Effector CD8-positive, alpha-beta T cell (primary cell): ENCODE data around the gene AMELX.

Experiments
- DNase-seq: peaks from one replicate; lab custom pipeline; 2025; lab: John Stamatoyannopoulos, UW
- total RNA-seq, 4 experiments: gene quantifications; one replicate each; lab custom pipeline; 2026; lab: John Stamatoyannopoulos, UW

AMELX gene
- 0 reads per million in 4 experiments for total RNA-seq

- no peak for DNase-seq
These were observed at the start of gene AMELX for GRCh38 chrX:11293113-11293512. Gene AMELX (plus strand): TSS chrX:11293413. CDS start chrX:11294789, 1,376 bp downstream.

GRCh38 chrX:11244636-11245035, 48.6 kb upstream of the AMELX start:
- DNase-seq = no peak

DNA sequence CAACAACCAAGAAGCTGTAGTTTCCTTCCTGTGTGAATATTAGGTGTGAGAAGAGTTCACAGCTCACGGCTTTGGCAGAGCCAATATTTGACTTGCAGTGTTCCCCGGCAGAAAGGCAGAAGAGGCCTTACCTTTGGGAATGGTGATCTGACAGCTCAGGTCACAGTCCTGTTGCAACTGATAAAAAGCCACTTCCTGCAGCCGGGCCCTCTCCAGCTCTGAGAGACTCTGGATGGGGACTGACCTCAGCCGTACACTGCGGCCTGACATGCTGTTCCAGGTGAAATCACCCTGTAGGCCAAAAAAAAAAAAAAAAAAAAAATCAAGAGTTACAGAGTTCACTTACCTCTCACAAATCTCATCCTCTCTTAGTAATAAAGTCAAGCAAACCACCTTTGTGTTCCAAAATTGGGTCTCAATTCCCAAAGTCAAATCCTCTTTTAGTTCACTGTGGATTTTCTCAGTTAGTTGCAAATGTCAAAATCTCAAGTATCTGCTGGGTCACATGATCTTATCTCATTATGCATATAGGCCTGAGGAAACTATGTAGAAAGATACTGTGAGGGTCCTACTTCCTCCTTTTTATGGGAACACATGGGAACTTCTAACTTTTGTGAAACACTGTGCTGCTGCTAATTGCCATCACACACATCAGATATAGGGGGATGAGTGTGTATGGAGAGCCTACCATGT, 38.6 kb upstream of the AMELX start:
- no peak for DNase-seq

DNA sequence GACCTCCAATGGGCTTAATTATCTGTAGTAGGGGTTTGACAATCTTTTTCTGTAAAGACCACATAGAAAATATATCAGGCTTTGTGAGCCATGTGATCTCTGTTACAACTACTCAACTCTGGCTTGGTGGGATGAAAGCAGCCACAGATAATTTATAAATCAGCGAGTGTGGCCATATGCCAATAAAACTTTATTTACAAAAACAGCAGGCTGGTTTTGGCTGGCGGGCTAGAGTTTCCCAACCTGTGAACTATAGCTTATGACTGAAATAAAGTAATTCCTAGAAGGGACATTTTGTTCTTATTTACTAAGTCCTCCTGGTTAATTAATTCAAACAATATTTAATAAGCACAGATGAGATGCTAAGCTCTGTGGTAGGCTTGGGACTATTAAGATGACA, 35.9 kb upstream of the AMELX start:
- no peak for DNase-seq

- DNase-seq = no peak
These were observed 35.5 kb upstream of the AMELX start for GRCh38 chrX:11257711-11258110.

DNA sequence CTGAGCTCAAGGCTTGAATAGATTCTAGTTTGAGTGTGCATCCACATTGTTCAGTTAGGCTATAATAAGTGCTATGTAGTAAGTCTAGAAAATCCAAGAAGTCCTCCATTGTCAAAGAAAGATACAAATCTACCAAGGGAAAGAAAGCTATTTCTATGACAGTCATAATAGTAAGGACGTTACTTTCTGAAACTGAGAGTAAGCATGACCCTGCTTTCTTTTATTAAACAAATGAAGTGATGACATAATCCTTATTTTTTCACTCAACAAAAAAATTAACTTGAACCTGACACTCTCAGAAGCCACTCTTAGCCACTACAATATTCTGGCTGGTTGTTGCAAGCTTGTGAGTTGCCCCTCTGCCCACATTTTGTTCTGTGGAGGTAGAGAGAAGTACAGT, 33.8 kb upstream of the AMELX start:
- DNase-seq = no peak

GRCh38 chrX:11261260-11261659, 32.0 kb upstream of the AMELX start:
- no peak for DNase-seq

- DNase-seq = no peak
These were observed 28.3 kb upstream of the AMELX start for GRCh38 chrX:11264925-11265324.

GRCh38 chrX:11265352-11265751, 27.9 kb upstream of the AMELX start:
- no peak for DNase-seq

DNA sequence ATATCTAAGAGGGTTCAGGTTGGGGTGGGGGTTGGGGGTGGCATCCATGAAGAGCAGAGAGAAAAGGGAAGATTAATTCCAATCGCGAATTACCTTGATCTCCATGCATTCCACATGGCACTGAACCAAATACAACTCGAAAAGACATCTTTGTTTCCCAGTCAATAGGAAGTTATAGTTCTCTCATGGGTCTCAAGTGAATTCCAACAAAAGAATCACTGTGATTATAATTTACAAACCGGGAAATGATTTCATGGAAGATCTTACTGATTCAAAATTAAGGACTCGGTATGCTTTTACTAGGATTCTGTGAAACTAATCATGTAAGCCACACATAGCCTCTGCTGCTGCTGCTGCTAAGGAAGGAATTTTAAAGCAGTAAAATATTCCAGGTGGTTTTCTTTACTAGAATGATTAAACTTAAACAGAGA, 26.6 kb upstream of the AMELX start:
- no peak for DNase-seq

GRCh38 chrX:11267425-11267824, 25.8 kb upstream of the AMELX start:
- no peak for DNase-seq

GRCh38 chrX:11269006-11269405, 24.2 kb upstream of the AMELX start:
- no peak for DNase-seq

DNA sequence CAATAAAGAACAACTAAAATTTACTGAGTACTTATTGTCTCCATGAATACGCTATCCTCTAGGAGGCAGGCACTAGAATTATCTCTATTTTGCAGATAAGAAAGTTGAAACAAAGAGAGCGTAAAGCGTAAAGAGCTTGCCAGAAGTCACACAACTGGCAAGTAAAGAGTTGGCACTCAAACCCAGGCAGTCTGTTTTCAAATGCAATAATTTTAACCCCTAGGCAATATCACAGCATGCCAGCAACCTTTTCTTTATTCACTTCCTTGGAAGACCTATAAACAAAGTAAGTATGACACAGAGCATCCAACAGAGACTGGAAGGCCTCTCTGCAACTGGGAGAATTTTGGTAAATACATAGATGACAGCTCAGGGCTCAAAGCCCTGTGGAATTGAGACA, 23.2 kb upstream of the AMELX start:
- no peak for DNase-seq

GRCh38 chrX:11272290-11272689, 20.9 kb upstream of the AMELX start:
- DNase-seq = no peak

DNA sequence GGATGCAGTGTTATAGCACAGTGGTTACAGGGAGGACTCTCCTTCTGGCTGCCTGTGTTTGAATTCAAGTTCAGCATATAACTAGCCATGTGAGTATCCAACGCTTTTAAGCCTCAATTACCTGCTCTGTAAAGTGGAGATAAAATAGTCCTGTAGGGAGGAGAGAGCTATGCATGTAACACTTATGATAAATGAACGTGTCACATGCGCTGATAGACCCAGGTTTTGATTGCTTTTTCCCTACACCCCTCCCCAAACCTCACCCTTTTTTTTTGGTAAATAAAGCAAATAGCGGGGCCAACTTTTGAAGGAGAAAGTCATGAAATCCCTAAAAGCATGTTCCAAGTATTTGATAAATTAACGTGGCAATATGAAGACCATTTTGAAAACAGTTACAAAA, 20.4 kb upstream of the AMELX start:
- no peak for DNase-seq

DNA sequence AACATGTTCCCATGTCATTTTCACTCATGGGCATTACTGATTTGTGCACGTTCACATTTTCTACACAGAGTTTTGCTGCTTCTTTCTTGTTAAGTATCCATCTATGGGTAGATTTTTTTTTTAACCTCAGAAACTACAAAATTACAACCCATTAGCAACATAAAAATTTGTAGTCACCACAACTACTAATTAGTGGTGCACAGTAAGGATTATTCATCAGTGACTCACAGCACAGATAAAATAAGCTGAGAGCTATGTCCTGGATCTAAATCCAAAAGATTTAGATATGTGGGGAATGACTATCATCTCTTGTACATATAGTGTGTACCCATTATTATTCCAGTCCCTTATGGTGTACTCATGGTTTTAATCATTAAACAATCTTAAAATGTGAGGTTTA, 19.7 kb upstream of the AMELX start:
- no peak for DNase-seq

DNA sequence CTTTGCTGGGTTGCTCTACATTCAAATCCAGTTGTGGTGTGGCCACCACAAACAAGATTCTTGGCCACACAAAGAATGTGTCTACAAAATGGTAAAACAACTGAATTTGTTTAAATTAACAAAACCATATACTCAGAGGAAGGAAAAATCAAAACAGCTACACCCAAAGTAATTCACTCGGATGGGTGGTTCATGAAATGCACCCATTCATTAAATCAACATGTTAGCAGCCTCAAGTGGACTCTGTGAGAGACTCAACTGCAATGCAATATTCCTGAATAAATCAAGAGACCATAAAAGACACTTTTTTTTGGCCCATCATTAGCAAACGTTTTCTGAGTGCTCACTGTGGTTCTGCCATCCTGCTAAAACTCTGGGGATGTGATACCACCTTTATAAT, 11.2 kb upstream of the AMELX start:
- DNase-seq = no peak

DNA sequence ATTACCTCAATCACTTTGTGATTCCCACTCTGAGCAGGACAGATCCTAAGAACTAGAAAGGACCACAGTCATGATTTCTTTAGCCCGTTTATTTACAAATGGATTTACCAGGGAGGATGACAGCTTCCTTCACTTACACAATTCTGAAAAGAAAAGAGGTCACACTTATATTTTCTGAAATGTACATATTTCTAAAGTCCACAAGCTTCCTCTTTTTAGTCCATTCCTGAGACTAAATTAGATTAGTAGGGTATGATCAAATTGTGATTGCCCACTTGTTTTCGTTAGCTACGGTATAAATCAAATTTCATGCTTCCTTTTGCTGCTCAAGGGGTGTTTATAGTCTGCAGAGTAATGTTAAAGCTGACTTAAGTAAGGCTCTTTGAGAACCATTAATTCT, 7.6 kb upstream of the AMELX start:
- DNase-seq = no peak

- DNase-seq = no peak
These were observed 5.7 kb upstream of the AMELX start for GRCh38 chrX:11287505-11287904.

DNA sequence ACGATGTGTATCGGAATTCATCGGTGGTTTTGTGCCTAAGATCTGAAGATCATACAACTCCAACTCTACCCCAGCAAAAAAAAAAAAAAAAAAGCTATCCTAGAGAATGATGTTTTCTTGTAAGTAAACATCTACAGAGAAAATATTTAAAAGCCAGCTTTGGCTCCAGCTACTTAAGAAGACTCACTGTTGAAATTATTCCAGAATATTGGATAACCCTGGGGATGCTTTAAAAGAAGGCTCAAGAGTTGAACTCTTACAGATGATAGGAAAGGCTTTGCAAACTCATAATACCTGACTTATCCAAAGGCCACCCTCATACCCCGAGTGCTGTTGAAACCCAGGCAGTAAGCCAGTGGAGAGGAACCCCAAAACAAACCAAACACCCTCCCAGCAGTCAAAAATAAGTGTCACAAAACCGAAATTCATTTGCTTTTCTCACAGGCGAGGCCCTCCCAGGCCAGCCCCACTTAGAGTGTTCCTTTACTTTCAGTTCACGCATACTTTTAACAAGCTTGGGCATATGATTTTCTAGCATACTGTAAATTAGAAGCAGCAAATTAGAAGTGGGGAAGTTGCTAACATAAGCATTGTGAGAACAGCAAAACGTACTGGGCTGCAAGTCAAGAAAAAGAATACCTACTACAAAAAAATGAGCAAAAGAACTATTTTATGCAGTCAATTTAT, 2.7 kb upstream of the AMELX start:
- no peak for DNase-seq

DNA sequence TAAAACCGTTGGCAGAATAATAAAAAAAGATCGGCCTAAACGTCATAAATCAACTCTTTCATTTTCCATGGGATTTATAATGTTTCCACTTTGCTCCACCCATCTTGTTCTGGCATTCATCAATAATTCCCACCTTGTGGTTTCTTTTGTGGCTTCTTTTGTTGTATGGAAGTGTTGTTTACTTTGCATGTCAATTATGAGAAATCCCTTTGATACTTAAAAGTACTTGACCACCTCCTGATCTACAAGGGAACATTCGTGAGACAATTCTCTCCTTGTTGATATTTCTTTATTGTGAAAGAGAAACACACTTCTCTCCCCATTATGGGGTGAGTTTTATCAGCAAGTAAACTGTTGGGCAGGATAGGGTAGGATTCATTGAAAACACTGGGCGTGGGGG, 2.8 kb downstream of the AMELX start:
- no peak for DNase-seq

- no peak for DNase-seq
These were observed 5.4 kb downstream of the AMELX start for GRCh38 chrX:11298600-11298999.

DNA sequence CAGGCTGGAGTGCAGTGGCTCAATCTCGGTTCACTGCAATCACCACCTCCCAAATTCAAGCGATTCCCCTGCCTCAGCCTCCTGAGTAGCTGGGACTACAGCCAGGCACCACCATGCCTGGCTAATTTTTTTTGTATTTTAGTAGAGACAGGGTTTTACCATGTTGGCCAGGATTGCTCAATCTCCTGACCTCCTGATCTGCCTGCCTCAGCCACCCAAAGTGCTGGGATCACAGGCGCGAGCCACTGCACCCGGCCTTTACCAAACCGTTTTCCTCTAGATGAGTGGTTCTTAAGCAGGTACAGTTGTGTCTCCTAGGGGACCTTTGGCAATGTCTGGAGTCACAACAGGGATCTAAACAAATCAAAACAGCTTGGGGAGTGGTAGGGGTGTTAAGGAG, 11.6 kb downstream of the AMELX start:
- no peak for DNase-seq

GRCh38 chrX:11305641-11306040, 12.4 kb downstream of the AMELX start:
- DNase-seq = no peak
